Daoy (cell line): ENCODE measurements around the gene TGDS. TPM values are rescaled to one million over a fixed set of nuclear protein-coding genes. Genes with fewer than 3 reads are reported as not detected.
"Not testable (repeated sequence)": the region's sequence is repeated elsewhere in the genome, so short reads cannot be mapped to it uniquely, and the experiment has no call there.

Experiments used
- DNase-seq: peaks from one replicate; pipeline ENCODE4 v3.0.0-alpha.2; 2015; ENCODE audit warnings: low read depth
- total RNA-seq: library from RNA; depleted of rRNA; stranded (reverse); fragments of >200 nt; shearing (Covaris generic); gene quantifications from 2 replicates; pipeline ENCODE4 v1.2.3, GENCODE V29; 2014; rRNA removed

The TGDS gene
- total RNA-seq = 11.8 and 22.2 TPM in 2 replicates

- peak; percentile 93 for DNase-seq
Measured at GRCh38 chr13:94595950-94596574, at the start of gene TGDS. TSS of gene TGDS (minus strand) at chr13:94596152. CDS start at chr13:94596136, 16 bp downstream.

GRCh38 chr13:94641409-94641941, 45.5 kb upstream of the TGDS start:
- peak; percentile 39 for DNase-seq

GRCh38 chr13:94640721-94641120, 44.8 kb upstream of the TGDS start:
- no peak for DNase-seq

GRCh38 chr13:94637677-94638076, 41.7 kb upstream of the TGDS start:
- DNase-seq = not testable (repeated sequence)

- no peak for DNase-seq
Measured at GRCh38 chr13:94636942-94637578, 41.1 kb upstream of the TGDS start.

GRCh38 chr13:94636096-94636495, 40.1 kb upstream of the TGDS start:
- not testable (repeated sequence) for DNase-seq

GRCh38 chr13:94632226-94632980, 36.5 kb upstream of the TGDS start:
- no peak for DNase-seq

- DNase-seq = no peak
Measured at GRCh38 chr13:94630858-94631257, 34.9 kb upstream of the TGDS start.

- DNase-seq = no peak
Measured at GRCh38 chr13:94623316-94623715, 27.4 kb upstream of the TGDS start.

- no peak for DNase-seq
Measured at GRCh38 chr13:94622344-94622743, 26.4 kb upstream of the TGDS start.

- peak; percentile 9 for DNase-seq
Measured at GRCh38 chr13:94620286-94620896, 24.4 kb upstream of the TGDS start.

- no peak for DNase-seq
Measured at GRCh38 chr13:94617389-94618000, 21.5 kb upstream of the TGDS start.

- DNase-seq = no peak
Measured at GRCh38 chr13:94613051-94613450, 17.1 kb upstream of the TGDS start.

GRCh38 chr13:94612050-94612449, 16.1 kb upstream of the TGDS start:
- no peak for DNase-seq

GRCh38 chr13:94610475-94610874, 14.5 kb upstream of the TGDS start:
- no peak for DNase-seq

GRCh38 chr13:94609196-94609595, 13.2 kb upstream of the TGDS start:
- no peak for DNase-seq

- DNase-seq = no peak
Measured at GRCh38 chr13:94608586-94608985, 12.6 kb upstream of the TGDS start.

- DNase-seq = no peak
Measured at GRCh38 chr13:94607939-94608338, 12.0 kb upstream of the TGDS start.

GRCh38 chr13:94607056-94607455, 11.1 kb upstream of the TGDS start:
- DNase-seq = no peak

GRCh38 chr13:94602467-94602866, 6.5 kb upstream of the TGDS start:
- DNase-seq = no peak
